ENCODE measurements around the gene STK10. TPM values are rescaled to one million over a fixed set of nuclear protein-coding genes. Genes with fewer than 3 reads are reported as not detected.

STK10 gene
- total RNA-seq, 2 donors from 2014 or later: 9.1 to 9.9 TPM

- H3K9me3 ChIP-seq: no peaks in the 10 kb centered on the region
- WGBS, 2 donors: 86 to 88% methylated on average over 4 of the region's 4 CpGs
- H3K27me3 ChIP-seq: no peaks in the 10 kb centered on the region
- no peaks in the 10 kb centered on the region for H3K36me3 ChIP-seq (replicated peaks in 1 of 2; ENCODE audit: insufficient read depth in 1 of 2, low read depth in 2 of 2)
- TF ChIP-seq POLR2A (IDR thresholded peaks at IDR 0.05) (no peak), CTCF (IDR thresholded peaks at IDR 0.05) (no peak)
- DNase-seq: no peak
- ATAC-seq: no peak
- no peak overlapping the region for H3K27ac ChIP-seq
- intact Hi-C loops (cut with DNase I): no loop called here
- H3K4me1 ChIP-seq: no peaks in the 10 kb centered on the region
- no peak overlapping the region for H3K4me3 ChIP-seq
These were observed 172.7 kb downstream of the STK10 start for GRCh38 chr5:172015346-172015745.

- H3K4me1 ChIP-seq: peaks cover 10% of the 10 kb centered on the region
- no peaks in the 10 kb centered on the region for H3K9me3 ChIP-seq
- ATAC-seq (no peak), DNase-seq (no peak)
- TF ChIP-seq CTCF (IDR thresholded peaks at IDR 0.05) (no peak), POLR2A (IDR thresholded peaks at IDR 0.05) (no peak)
- H3K27ac ChIP-seq: no peak overlapping the region
- 74 to 80% methylated on average over 2 of the region's 2 CpGs for whole genome bisulfite sequencing, 2 donors
- no peaks in the 10 kb centered on the region for H3K27me3 ChIP-seq
- intact Hi-C loops (cut with DNase I): no loop called here
- no peak overlapping the region for H3K4me3 ChIP-seq
- no peaks in the 10 kb centered on the region for H3K36me3 ChIP-seq (replicated peaks in 1 of 2; ENCODE audit: insufficient read depth in 1 of 2, low read depth in 2 of 2)
These were observed 177.7 kb downstream of the STK10 start for GRCh38 chr5:172010278-172010677.

- Histone ChIP-seq H3K27ac (no peak overlapping the region), H3K27me3 (no peaks in the 10 kb centered on the region), H3K36me3 (replicated peaks in 1 of 2; ENCODE audit: insufficient read depth in 1 of 2, low read depth in 2 of 2) (no peaks in the 10 kb centered on the region), H3K4me3 (no peak overlapping the region), H3K9me3 (no peaks in the 10 kb centered on the region), H3K4me1 (peaks cover 10% of the 10 kb centered on the region)
- intact Hi-C loops (cut with DNase I): no loop called here
- TF ChIP-seq CTCF (IDR thresholded peaks at IDR 0.05) (no peak), POLR2A (IDR thresholded peaks at IDR 0.05) (no peak)
- DNase-seq (no peak), ATAC-seq (no peak)
- WGBS, 2 donors: 61 to 68% methylated on average over 5 of the region's 5 CpGs
These were observed 178.3 kb downstream of the STK10 start for GRCh38 chr5:172009536-172010270.

GRCh38 chr5:172008689-172009141 lies 179.3 kb downstream of the STK10 start:
- Histone ChIP-seq H3K9me3 (no peaks in the 10 kb centered on the region), H3K4me1 (peaks cover 16% of the 10 kb centered on the region), H3K27ac (no peak overlapping the region), H3K4me3 (no peak overlapping the region), H3K27me3 (no peaks in the 10 kb centered on the region), H3K36me3 (replicated peaks in 1 of 2; ENCODE audit: insufficient read depth in 1 of 2, low read depth in 2 of 2) (no peaks in the 10 kb centered on the region)
- no peak for DNase-seq
- intact Hi-C loops (cut with DNase I): no loop called here
- TF ChIP-seq CTCF (IDR thresholded peaks at IDR 0.05) (no peak), POLR2A (IDR thresholded peaks at IDR 0.05) (no peak)
- 55 to 58% methylated on average over 6 of the region's 6 CpGs for WGBS, 2 donors
- no peak for ATAC-seq

GRCh38 chr5:172008111-172008455 lies 179.9 kb downstream of the STK10 start:
- Histone ChIP-seq H3K36me3 (replicated peaks in 1 of 2; ENCODE audit: insufficient read depth in 1 of 2, low read depth in 2 of 2) (no peaks in the 10 kb centered on the region), H3K27me3 (no peaks in the 10 kb centered on the region), H3K27ac (no peak overlapping the region), H3K4me1 (peaks cover 22% of the 10 kb centered on the region), H3K4me3 (no peak overlapping the region), H3K9me3 (no peaks in the 10 kb centered on the region)
- WGBS, 2 donors: 25 to 41% methylated on average over 3 of the region's 3 CpGs
- no peak for TF ChIP-seq CTCF (IDR thresholded peaks at IDR 0.05)
- no peak for TF ChIP-seq POLR2A (IDR thresholded peaks at IDR 0.05)
- ATAC-seq (no peak), DNase-seq (no peak)
- intact Hi-C loops (cut with DNase I): no loop called here

All from body of pancreas (tissue), 4 donors.